Measurements from ENCODE around the gene PDK4.

Gene PDK4

GRCh38 chr7:95536656-95537311 lies 59.5 kb downstream of the PDK4 start:
- TF ChIP-seq CTCF (IDR thresholded peaks at IDR 0.05; ENCODE audit: insufficient read depth, low read length): no peak
- no peak for TF ChIP-seq SPI1 (IDR thresholded peaks at IDR 0.05; ENCODE audit: borderline replicate concordance, low read depth)
- TF ChIP-seq POLR2AphosphoS5 (IDR thresholded peaks at IDR 0.05; ENCODE audit: low read depth): no peak
- TF ChIP-seq REST (IDR thresholded peaks at IDR 0.05; ENCODE audit: insufficient replicate concordance, low read depth): no peak
- no peak for TF ChIP-seq GABPA (IDR thresholded peaks at IDR 0.05; ENCODE audit: low read depth)
- H3K4me3 ChIP-seq (replicated peaks; ENCODE audit: insufficient read depth, low read length): no peak overlapping the region
- peaks cover 3% of the 10 kb centered on the region for H3K27me3 ChIP-seq (ENCODE audit: insufficient read depth, poor library complexity, severe bottlenecking)
- H3K27ac ChIP-seq (replicated peaks): no peak overlapping the region
- DNase-seq (ENCODE audit: low read depth in 1 of 2, low spot score in 1 of 2): no peak

DNA sequence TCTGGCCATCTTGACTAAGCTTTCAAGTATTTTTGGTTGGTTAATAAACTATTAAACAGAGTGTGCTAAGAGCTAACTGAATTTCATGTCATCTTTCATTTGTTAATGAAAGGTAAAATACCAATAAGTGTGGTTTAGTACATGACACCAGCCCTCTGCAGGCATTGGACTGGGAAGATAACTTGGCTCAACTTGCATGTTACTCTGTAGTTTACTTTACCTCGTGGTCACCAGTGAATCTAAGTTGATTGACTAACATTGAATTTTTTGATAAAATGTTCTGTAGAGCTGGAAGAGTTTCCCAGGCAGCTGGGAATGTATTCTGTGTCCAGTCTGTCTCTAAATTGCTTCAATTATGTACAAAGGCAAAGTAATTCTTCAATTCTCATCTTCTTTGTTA lies 60.7 kb downstream of the PDK4 start:
- no peaks in the 10 kb centered on the region for H3K27me3 ChIP-seq (ENCODE audit: insufficient read depth, poor library complexity, severe bottlenecking)
- H3K4me3 ChIP-seq (replicated peaks; ENCODE audit: insufficient read depth, low read length): no peak overlapping the region
- TF ChIP-seq SPI1 (IDR thresholded peaks at IDR 0.05; ENCODE audit: borderline replicate concordance, low read depth): no peak
- H3K27ac ChIP-seq (replicated peaks): no peak overlapping the region
- no peak for DNase-seq (ENCODE audit: low read depth in 1 of 2, low spot score in 1 of 2)

DNA sequence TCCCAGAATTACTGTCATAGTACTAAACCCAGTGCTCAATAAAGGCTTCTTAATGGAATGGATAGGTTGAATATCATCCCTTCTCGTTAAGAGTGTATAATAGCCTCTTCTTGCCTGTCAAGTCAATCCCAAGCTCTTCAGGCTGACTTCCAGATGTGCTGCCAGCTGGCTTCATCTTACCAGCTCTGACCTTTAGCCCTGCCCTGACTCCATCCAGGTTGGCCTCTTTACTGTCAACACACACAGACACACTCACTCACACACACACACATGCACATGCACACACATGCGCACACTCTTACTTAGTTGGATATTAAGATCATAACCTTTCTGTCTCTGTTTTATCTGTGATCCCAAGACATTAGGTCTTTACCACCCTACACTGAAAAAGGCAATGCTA lies 61.5 kb downstream of the PDK4 start:
- no peak overlapping the region for H3K27ac ChIP-seq (replicated peaks)
- no peak for TF ChIP-seq REST (IDR thresholded peaks at IDR 0.05; ENCODE audit: insufficient replicate concordance, low read depth)
- no peaks in the 10 kb centered on the region for H3K27me3 ChIP-seq (ENCODE audit: insufficient read depth, poor library complexity, severe bottlenecking)
- no peak for DNase-seq (ENCODE audit: low read depth in 1 of 2, low spot score in 1 of 2)
- no peak overlapping the region for H3K4me3 ChIP-seq (replicated peaks; ENCODE audit: insufficient read depth, low read length)

Measured in HL-60 (cell line).